Hepatocyte (in vitro differentiated cells): ENCODE results near the gene EXPH5.

Experiments used
- EZH2 ChIP-seq: fragments of 200-600 bp; sonication (generic); IDR thresholded peaks from 2 replicates; pipeline ENCODE4 v1.6.1; 2016; ENCODE audit warnings: antibody characterized with exemption, mild to moderate bottlenecking, borderline replicate concordance
- EZH2phosphoT487 ChIP-seq: fragments of 200-600 bp; sonication (generic); IDR thresholded peaks from one replicate; pipeline ENCODE4 v1.6.1; 2018; ENCODE audit warnings: antibody characterized with exemption, mild to moderate bottlenecking, low read depth, moderate library complexity; ENCODE audit not compliant: unreplicated experiment, severe bottlenecking
- TF ChIP-seq, protein P1 (sequence below): fragments of 200-600 bp; sonication (generic); IDR thresholded peaks from 2 replicates; pipeline ENCODE4 v1.5.1; 2016; ENCODE audit warnings: antibody characterized with exemption, mild to moderate bottlenecking; ENCODE audit not compliant: poor library complexity

GRCh38 chr11:108467091-108467823, 126.3 kb downstream of the EXPH5 start, which contains the start of gene C11orf65:
- TF ChIP-seq, protein P1, sequence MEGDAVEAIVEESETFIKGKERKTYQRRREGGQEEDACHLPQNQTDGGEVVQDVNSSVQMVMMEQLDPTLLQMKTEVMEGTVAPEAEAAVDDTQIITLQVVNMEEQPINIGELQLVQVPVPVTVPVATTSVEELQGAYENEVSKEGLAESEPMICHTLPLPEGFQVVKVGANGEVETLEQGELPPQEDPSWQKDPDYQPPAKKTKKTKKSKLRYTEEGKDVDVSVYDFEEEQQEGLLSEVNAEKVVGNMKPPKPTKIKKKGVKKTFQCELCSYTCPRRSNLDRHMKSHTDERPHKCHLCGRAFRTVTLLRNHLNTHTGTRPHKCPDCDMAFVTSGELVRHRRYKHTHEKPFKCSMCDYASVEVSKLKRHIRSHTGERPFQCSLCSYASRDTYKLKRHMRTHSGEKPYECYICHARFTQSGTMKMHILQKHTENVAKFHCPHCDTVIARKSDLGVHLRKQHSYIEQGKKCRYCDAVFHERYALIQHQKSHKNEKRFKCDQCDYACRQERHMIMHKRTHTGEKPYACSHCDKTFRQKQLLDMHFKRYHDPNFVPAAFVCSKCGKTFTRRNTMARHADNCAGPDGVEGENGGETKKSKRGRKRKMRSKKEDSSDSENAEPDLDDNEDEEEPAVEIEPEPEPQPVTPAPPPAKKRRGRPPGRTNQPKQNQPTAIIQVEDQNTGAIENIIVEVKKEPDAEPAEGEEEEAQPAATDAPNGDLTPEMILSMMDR: no peak
- no peak for TF ChIP-seq EZH2
- no peak for TF ChIP-seq EZH2phosphoT487
